Brain microvascular endothelial cell (primary cell): ENCODE results near the gene SREBF1.

Source experiments
- DNase-seq: peaks from one replicate; pipeline ENCODE4 v3.0.0-alpha.2; 2020
- H3K27ac ChIP-seq: fragments of 250-450 bp; sonication (Bioruptor Pico); 2 replicates; pipeline ENCODE4 v1.5.1; 2020; ENCODE audit warnings: mild to moderate bottlenecking, moderate library complexity
- H3K27me3 ChIP-seq: fragments of 250-450 bp; sonication (Bioruptor Pico); replicated peaks from 2 replicates; pipeline ENCODE4 v1.5.1; 2020; ENCODE audit warnings: mild to moderate bottlenecking
- H3K36me3 ChIP-seq: fragments of 250-450 bp; sonication (Bioruptor Pico); replicated peaks from 2 replicates; pipeline ENCODE4 v1.5.1; 2020; ENCODE audit warnings: mild to moderate bottlenecking
- H3K4me3 ChIP-seq: 2 replicates; pipeline ENCODE4 v1.5.1; 2011; ENCODE audit warnings: low read depth, mild to moderate bottlenecking, control low read depth, low read length, moderate library complexity
- in situ Hi-C: cut with HindIII; loops from 2 replicates; pipeline ENCODE4 v1.10.0; 2017; ENCODE audit warnings: low sequenced_read_pairs, low pct_ligation_motif_present
- TF ChIP-seq, protein P1 (sequence below): IDR thresholded peaks from 2 replicates; pipeline ENCODE4 v1.5.1; 2011; ENCODE audit warnings: low read depth, mild to moderate bottlenecking, moderate library complexity, low read length, control low read depth, inconsistent platforms; ENCODE audit errors: missing control alignments

The SREBF1 gene

DNA sequence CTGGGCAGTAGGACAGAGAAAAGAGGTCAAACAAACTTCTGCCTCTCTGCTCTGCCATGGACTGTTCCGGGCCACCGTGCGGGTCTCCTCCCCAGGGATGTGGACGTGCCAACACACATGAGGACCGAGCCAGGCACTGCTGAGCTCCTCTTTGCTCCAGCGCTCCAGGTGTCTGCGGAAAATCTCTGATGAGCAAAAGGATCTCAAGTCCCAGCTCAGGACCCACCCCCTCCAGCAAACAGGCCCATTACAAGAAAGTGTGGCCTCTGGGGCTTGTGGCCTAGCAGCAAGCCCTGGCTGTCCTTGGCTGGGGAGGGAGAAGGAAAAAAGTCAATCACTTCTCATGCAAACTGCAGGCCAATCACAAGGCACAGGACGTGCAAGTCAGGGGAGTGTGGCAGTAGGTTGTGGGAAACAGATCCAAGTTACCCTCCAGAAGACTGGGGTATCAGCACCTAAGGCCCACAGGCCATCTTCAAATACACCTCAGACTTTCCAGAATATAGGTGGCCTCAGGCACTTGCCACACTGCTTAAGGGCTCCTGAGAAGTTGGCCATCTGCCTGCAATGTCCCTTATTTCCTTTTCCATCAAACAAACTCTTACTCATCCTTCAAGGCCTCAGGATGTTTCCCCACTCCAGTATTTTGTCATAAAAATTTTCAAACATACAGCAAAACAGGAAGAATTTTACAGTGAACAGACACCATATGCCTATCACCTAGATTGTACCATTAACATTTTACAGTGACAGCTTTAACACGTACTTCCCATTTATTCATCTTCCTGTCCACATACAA, 36.0 kb upstream of the SREBF1 start:
- in situ Hi-C loops: no loop called here
- Histone ChIP-seq H3K27ac (no peak overlapping the region), H3K4me3 (no peak overlapping the region), H3K27me3 (no peaks in the 10 kb centered on the region), H3K36me3 (peaks cover 6% of the 10 kb centered on the region)
- no peak for DNase-seq
- TF ChIP-seq, protein P1, sequence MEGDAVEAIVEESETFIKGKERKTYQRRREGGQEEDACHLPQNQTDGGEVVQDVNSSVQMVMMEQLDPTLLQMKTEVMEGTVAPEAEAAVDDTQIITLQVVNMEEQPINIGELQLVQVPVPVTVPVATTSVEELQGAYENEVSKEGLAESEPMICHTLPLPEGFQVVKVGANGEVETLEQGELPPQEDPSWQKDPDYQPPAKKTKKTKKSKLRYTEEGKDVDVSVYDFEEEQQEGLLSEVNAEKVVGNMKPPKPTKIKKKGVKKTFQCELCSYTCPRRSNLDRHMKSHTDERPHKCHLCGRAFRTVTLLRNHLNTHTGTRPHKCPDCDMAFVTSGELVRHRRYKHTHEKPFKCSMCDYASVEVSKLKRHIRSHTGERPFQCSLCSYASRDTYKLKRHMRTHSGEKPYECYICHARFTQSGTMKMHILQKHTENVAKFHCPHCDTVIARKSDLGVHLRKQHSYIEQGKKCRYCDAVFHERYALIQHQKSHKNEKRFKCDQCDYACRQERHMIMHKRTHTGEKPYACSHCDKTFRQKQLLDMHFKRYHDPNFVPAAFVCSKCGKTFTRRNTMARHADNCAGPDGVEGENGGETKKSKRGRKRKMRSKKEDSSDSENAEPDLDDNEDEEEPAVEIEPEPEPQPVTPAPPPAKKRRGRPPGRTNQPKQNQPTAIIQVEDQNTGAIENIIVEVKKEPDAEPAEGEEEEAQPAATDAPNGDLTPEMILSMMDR: no peak

DNA sequence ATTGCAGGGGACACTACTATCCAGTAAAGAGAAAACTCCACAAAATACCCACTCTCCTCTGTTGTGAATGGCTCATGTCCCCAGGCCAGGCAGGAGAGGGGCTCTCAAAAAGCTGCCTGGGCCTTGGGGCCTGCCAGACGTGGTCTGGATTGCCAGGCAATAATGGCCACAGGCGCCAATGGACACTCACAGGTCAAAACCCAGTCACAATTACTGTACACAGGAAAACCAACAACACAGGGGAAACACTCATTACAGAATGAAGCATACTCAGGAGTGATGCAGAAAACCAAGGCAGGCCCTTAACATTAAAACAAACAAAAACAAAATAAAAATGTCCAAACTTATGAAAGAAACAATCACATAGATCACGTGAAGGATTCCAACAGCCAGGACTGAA, 35.1 kb upstream of the SREBF1 start:
- Histone ChIP-seq H3K4me3 (no peak overlapping the region), H3K27ac (no peak overlapping the region), H3K27me3 (no peaks in the 10 kb centered on the region), H3K36me3 (peaks cover 12% of the 10 kb centered on the region)
- in situ Hi-C loops: no loop called here
- DNase-seq: no peak
- TF ChIP-seq, protein P1: no peak

DNA sequence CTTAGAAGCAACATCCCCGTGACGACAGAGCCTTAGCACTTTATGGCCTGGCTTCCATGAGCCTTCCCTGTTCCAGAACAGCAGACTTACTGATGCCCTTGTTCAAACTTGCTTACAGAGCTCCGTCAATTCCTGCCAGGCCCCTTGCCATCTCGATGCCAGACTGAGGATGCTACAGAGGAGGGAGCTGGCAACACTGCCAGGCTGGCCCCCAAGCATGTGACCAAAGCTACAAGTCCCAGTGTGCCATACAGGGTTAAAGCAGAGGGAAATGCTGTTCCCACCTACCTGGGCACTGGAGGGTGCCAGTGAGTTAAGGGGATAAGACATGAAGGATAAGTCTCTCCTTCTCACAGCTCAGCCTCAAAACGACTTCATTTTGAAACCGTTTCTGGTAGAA, 33.5 kb upstream of the SREBF1 start:
- in situ Hi-C loops: no loop called here
- H3K36me3 ChIP-seq: peaks cover 17% of the 10 kb centered on the region
- no peak overlapping the region for H3K4me3 ChIP-seq
- TF ChIP-seq, protein P1: no peak
- no peaks in the 10 kb centered on the region for H3K27me3 ChIP-seq
- H3K27ac ChIP-seq: no peak overlapping the region
- no peak for DNase-seq

DNA sequence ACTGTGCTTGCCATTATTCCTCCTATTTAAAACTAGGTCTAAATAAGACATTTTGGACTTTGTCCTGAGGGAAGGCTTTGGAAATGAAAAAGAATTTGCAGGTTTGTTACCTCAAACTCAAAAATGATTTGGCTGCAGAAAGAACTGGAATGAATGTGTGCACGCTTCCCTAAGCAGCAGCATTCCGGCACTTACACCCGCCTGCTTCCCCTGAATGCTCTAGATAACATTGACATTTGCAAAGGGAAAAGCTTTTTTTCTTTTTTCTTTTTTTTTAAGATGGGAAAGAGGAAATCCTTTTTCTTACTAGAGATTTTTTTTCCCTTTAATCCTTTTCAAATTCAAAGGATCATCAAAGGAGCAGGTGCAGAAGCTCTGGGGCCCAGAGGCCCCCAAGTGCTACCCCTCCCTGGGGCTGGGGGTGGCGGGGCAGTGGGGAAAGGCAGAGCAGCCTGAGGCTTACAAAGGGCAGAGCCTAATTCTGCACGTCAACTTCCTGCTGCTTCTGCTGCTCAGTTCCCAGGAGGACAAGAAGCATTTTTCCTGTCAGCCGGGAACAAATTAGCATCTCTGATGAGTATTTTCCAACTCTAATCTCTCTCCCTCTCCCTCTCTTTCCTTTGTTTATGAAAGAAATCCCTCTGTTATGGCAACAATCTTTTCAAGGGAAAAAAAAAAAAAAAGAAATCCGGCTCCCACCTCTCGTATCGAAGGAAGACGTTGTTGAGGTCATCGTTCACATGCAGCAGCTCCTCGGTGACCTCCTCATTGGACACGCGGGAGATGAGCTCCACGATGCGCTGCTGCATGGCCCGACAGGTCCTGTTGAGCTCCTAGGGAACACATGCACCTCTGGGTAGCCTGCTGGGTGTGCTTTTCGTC, 32.1 kb upstream of the SREBF1 start:
- no peaks in the 10 kb centered on the region for H3K27me3 ChIP-seq
- DNase-seq: peak; percentile 9
- peaks cover 17% of the 10 kb centered on the region for H3K36me3 ChIP-seq
- no peak overlapping the region for H3K27ac ChIP-seq
- TF ChIP-seq, protein P1: no peak
- in situ Hi-C loops: no loop called here
- H3K4me3 ChIP-seq: no peak overlapping the region

DNA sequence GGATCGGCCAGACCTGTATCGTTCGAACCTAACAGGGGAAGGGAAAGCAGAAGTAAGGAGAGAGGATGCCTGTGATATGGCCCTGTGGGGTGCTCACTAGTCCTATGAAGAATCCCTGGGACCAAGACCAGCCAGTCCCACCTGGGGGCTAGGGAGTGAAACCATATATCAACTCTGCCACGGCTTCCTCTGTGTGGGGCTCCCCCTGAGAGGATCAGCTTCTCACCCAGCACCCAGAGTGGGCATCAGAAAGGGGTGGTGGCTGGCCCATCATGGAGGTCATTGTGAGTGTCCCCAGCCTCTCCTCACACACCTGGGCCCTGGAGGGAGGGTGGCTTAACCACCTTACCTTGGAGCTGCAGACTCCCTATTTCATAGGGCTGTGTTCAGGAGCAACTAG, 30.1 kb upstream of the SREBF1 start:
- Histone ChIP-seq H3K27me3 (no peaks in the 10 kb centered on the region), H3K36me3 (peaks cover 17% of the 10 kb centered on the region), H3K27ac (no peak overlapping the region), H3K4me3 (no peak overlapping the region)
- DNase-seq: no peak
- in situ Hi-C loops: no loop called here
- TF ChIP-seq, protein P1: no peak
